ENCODE data around the gene FAM240A.

FAM240A gene

DNA sequence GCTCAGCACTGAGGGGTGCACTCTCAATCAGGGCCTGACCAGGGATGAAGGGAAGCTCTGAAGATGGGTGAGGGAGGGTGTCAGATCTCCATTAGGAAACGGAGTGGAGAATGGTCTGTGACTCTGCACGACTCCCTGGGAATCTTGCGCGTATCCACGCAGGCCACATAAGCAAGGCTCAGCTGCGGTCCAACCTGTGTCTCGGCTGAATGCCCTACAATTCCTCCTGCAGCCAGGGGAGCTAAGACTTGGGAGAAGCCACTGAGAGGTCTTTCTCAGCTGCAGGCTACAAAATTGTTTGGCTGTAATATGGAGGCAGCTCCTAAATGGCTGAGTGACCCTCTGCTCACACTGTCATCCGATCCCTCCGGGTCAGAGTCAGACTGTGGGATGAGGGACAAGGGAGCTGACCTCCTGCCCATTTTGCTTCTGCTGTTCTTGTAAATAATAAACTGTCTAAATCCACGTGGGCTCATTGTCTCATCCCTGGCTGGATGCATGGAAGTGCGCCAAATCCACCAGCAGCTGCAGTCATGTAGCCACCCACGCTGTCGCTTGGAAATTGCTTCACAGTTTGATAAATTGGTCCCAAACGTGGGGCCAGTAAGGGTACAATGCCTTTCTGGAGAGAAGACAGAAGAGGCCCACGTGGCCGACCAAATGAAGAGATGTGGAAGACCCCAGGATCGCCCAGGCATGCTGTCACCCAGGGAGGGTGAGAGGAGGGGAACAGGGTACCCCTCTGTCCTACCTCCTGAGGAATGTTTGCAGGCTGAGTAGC is 50.6 kb downstream of the FAM240A start:
- DNase-seq (ENCODE audit: low read depth, low spot score): no peak

DNA sequence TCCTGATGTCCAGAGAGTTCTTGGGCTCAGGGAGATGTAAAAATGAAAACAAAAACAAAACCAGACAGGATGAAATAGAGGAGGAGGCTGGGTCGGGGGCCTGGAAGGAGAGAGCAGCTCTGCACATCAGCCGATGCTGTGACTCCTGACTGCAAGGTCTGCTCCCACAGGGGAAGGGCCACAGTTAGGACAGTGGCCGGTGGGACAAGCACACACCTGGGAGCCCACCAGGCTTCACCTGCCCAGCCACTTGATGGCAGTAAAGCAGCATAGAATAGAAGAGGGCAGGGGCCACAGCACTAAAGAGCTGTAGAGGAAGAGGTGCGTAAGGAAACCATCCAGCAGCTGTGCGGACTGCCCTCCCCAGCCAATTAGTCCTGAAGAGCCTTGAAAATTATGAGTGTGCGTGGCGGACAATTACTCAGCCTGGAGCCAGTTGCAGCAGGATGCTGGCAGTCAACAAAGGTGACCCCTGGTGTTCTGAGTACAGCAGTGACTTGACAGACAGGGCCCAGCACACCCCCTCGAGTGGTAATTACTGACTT is 51.3 kb downstream of the FAM240A start:
- no peak for DNase-seq (ENCODE audit: low read depth, low spot score)

DNA sequence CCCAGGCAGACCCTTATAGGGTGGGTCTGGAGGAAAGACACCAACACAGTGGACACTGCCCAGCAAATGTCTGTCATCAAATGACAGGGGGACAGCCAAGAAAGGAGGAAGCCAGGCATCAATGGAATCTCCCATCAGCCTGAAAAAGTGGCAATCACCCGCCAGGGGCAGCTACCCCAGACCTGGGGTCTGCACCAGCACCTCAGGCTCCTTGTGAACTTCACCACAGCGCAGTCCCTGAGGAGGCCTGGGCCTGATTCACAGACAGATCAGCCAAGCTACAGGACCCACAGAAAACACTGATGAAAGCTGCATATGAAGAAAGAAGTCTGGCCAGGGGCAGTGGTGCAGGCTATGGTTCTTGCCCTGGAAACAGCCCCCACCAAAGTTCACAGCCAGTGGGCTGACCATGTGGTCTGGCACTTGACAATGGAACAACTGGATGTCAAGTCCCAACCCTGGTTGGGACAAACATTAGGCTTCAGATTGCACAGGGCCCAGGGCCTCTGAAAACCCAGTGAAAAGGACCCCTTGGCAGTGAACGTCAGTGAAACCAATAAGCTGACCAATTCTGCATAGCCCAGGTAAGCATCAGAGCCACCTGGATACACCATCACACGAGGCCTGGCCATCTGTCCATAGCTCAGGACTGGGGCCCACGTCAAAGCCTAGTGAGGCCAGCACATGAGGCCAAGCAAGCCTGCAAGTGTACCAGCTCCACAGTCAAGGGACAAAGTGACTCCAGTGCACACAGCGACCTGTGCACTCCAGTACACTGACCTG is 52.1 kb downstream of the FAM240A start:
- no peak for DNase-seq (ENCODE audit: low read depth, low spot score)

DNA sequence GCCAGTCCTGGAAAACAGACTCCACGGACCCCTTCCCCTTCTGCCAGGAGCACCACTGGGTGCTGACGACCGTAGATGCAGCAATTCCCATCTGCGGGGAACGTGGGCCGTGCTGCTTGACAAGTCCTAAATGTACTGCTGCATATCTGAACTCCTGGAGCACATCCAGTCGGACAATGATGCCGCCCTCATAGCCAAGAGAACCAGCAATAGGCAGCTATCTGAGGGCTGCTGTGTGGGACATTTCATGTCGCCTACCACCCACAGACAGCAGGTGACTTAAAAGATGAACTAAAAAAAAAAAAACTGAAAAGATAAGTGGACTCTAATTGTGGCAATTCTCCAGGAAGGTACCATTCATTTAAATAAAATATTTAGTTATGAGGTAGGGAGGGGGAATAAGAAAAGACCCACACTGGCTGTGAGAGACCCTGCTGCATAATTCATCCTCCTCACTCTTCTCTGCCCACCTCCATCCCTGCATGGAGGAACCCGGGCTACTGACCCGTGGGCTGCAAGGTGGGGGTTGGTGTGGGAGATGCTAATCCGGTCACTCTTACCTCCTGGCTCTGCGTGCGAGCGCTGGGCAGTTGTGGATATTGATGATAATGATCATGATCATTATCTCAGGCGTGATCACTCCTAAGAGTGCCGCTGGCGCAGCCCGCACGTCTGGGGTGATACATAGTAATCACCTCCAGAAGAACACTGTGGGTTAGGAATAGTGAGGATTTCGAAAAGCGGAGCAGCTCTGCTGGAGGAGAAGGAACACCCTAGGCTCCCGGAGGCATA is 52.8 kb downstream of the FAM240A start:
- no peak for DNase-seq (ENCODE audit: low read depth, low spot score)

DNA sequence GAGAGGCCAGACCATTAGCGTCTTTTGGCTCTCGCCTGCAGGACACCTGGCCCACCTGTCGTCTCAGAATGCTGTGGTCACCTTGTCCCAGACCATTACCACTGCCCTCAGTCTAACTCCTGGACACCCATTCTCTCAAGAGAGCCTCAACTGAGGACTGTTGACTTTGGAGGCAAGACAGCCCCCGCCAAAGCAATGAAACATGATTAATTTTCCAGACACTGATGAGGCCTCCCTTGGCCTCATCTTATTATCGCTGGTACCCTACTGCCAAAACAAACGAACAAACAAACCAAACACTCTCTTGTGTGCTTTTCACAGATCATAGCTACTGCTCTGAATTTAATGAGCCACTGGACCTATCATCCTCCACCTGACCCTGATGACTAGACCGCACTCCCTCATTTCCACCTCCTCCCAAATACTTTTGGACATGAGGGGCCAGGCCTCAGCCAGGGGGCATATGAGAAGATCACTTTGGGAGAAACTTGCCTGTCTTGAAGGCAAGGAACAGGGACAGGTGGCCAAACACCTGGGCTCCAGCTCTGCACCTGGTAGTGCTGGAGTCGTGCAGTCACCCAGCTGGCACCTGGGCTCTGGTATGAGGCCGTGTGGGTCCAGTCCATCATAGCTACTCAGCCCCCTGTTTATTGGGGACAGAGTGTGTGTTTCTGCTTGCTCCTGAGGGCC is 53.6 kb downstream of the FAM240A start:
- no peak for DNase-seq (ENCODE audit: low read depth, low spot score)

DNA sequence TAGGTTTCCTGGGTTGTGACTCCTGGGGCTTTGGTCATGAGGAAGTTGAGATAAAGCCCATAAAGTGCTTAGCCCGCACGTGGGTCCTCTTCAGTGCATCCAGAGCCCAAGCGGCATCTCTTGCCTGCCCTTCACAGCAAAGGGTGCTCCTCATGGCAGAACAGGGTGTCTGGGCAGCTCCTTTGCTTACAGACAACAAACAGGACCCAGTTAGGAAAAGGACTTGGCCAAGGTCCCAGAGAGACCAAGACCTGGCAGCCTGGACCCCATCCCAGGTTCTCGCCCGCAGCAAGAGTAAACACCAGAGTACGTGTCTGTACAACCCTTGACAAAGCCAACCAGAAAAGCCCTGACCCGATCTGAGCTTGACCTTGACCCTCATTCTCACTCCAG is 54.1 kb downstream of the FAM240A start:
- no peak for DNase-seq (ENCODE audit: low read depth, low spot score)

DNA sequence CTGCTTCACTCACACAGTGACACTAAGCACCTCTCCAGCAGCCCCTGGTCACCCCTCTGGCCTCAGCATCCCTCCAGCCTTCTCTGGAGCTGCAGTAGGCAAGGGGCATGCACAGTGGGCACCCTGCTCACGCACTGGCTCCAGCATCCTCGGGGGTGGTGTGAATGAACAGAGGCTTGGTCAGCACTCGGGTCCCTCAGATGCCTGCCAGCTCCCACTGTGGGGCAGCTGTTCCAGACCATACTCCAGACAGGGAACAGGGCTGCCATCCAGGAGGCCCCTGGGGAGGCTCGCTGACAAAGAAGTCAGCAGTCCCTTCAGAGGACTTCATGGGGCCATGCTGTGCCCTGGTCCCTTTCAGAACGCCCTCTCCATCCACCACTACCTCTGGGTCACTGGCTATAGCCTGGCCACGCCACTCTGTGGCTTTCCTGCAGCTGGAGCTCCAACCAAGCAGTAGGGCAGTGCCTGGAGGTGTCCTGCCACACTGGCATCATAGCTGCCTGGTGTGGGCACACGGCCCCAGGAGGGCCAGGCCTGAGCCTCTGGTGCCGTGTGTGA is 54.8 kb downstream of the FAM240A start:
- no peak for DNase-seq (ENCODE audit: low read depth, low spot score)

DNA sequence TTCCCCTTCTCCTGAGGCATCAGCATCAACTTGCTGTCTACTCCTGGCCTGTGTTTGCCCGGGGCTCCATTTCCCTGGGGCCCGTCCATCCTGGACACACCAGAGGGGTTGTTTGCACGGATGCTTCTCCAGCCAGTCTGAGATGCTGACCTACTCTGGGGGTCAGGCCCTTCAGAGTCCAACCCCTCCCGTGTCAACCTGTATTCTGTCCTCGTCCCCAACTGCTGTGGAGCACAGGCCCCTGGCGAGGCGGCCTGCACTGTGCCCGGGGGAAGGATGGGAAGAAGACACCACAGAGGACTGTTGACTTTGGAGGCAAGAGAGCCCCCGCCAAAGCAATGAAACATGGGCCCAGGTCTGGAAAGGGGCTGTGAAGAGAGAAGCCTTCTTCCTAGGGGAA is 55.3 kb downstream of the FAM240A start:
- DNase-seq (ENCODE audit: low read depth, low spot score): no peak

DNA sequence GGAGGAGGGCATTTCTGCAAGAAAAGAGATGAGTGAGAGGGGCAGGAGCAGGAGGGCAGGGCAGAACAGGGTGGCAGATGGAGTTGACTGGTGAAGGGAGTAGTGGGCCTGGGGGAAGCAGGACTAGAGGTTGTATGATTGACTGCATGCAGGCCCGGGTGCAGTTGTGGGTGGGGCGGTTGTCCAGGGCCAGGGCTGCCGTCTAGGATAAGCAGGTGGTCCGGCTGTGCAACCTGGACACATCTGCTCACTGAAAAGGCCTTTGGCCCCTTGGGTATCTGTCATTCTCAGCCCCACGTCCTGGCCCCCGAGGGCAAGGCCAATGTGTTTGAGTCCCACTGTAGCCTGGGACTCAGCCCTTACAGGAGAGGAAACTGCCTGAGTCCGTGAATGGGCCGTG is 55.8 kb downstream of the FAM240A start:
- DNase-seq (ENCODE audit: low read depth, low spot score): no peak

DNA sequence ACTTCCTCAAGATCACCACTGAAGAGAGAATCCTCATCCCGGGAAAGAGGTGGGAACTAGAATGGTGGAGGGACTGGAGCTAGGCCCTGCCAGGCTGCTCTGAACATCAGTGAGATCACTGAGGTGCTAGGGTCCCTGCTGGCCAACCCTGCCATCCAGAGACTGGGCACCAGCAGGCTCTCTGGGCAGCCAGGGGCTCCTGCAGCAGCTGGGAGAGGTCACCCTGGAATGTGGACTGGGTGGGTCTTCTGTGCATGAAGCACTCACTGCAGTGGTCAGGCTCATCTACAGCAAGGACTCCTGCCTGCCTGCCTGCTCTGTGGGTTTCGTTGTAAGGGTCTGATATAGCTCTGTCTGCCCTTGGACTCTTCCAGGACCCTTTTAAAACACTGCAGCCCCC is 56.3 kb downstream of the FAM240A start:
- no peak for DNase-seq (ENCODE audit: low read depth, low spot score)

DNA sequence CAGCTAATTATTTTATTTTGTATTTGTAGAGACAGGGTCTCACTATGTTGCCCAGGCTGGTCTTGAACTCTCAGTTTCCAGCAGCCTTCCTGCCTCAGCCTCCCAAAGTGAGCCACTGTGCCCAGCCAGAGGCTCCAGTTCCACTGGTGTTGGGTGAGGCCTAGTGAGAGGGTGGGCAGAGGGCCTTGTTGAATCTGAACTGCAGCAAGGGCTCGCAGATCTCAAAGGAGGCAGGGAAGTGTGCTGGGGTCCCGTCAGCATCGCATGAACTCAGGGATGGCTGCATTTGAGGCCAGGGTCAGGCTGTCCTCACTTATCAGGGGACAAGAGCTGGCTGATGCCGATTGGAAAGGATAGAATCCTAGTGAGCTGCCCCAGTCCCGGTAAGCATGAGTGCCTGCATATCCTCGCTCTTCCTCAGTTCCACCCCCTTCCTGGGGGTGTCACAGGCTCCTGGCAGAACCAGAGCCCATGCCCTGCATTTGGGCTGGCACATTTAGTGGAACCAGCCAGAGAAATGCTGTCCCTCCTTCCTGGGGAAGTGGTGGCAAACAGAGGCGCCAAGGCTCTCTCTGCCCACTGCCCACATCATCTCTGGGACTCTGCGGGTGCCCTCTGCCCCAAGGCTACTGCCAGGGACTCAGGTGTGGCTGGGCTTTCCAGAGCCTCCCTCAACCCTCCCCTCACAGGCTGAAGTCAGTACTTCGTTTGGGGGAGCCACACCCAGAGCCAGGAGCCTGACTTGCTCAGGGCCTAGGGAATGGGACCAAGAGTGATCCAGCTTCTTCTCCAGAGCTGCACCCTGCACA is 57.1 kb downstream of the FAM240A start:
- no peak for DNase-seq (ENCODE audit: low read depth, low spot score)

DNA sequence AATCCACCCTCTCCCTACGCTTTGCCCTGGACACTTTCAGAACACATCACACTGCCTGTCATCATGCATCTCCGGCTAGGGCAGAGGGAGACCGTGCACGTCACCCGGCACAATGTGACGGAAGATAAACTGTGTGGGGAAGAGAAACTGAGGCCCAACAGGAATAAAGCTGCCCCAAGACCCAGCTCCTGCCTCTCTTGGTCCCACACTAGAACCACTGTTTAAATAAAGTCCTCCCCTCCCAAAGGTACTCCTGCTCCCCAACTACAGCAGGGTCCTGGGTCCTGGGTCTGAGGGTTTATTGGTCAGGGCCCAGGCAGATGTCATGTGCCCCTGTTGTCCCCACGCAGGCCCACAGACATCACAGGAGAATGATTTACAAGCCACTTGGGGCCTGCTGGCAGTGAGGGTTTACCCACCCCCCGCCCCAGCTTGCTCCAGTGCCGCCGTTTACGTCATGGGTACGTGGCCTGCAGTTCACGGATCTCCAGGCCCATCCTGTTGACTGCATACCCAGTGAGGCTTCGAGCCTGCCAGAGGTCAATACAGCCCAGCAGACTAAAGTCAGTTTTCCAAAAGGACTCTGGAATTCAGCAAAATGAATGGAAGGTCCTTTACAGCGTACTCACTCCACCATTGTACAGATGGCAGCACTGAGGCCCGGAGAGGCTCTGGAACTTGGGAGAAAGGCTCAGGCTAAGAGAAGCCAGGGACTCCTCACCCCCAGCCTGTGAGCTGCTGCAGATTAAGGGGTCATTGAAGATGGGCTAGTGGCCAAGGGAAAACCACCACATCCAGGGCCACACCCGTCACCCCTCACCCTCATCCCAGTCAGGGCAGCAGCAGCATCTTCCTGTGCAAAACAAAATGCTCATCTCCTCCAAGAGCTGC is 57.9 kb downstream of the FAM240A start:
- no peak for DNase-seq (ENCODE audit: low read depth, low spot score)

DNA sequence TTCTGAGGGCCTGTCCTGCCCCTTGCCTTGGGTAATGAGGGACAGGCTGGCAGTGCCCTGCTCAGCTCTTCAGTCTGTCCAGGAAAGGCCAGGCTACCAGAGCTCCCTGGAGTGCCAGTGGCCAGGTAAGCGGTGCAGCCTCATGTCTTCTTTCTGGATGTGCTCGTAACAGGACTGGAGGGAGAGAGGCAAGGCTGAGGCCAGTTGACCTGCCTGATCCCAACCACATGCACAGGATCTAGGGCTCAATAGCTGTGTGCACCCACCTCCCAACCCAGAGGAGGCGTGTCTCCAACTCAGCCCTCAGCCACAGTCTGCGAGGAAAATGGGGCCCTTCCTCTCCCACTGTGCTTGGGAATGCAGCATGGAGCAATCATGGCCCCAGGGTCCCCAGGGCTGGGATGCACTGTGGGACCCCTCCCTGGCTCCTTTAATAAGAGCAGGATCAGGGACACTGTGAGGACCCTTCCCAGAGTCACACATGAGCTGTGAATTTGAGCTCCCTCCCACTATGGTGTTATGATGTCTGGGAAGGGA is 58.6 kb downstream of the FAM240A start:
- no peak for DNase-seq (ENCODE audit: low read depth, low spot score)

DNA sequence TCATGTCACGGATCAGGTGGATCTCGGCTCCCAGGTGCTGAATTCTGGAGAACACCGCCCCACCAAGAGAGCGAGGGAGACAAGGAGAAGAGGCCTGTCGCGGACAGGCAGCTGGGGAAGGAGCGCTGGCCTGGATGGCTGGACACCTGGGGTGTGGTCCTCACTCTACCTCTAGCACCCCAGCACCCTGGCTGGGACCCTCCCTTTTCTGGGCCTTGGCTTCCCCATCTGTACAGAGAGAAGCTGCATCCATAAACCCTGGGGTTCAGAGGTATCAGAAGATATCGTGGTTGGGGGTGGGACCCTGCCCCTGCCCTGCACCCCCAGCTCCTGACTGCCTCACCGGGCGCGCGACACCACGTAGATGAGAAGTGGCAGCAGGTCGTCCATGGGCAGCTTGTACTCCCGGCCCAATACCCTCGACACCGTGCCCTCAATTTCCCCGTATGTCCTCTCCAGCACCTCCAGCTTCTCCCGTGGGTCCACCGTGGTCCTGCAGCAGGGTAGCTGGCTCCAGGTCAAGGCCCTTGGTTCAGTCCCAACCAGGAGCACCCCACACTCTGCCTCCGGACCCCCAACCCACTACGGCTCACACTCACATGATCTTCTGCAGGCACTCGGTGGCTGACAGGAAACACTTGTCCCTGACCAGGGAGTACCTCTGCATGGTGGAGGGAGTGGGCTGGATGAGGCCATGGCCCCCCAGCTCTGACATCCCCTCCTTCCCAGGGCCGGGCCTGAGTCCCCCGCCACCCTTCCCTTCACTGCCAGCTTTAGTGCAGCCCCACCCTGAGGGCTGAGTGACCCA is 59.4 kb downstream of the FAM240A start:
- DNase-seq (ENCODE audit: low read depth, low spot score): no peak

DNA sequence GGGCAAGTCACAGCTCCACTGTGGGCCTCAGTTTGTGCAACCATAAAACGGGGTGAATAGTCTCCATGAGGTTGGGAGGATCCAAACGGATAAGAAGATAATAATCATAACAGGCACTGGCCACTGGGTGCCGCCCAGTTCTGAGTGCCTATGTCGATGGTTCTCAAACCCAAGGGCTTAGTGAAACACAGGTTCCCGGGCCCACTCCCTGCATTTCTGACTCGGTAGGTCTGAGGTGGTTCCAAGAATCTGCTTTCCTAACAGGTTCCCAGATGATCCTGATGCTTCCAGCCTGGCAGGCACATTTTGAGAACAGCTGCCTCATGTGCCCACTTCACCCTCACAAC is 60.0 kb downstream of the FAM240A start:
- DNase-seq (ENCODE audit: low read depth, low spot score): no peak

DNA sequence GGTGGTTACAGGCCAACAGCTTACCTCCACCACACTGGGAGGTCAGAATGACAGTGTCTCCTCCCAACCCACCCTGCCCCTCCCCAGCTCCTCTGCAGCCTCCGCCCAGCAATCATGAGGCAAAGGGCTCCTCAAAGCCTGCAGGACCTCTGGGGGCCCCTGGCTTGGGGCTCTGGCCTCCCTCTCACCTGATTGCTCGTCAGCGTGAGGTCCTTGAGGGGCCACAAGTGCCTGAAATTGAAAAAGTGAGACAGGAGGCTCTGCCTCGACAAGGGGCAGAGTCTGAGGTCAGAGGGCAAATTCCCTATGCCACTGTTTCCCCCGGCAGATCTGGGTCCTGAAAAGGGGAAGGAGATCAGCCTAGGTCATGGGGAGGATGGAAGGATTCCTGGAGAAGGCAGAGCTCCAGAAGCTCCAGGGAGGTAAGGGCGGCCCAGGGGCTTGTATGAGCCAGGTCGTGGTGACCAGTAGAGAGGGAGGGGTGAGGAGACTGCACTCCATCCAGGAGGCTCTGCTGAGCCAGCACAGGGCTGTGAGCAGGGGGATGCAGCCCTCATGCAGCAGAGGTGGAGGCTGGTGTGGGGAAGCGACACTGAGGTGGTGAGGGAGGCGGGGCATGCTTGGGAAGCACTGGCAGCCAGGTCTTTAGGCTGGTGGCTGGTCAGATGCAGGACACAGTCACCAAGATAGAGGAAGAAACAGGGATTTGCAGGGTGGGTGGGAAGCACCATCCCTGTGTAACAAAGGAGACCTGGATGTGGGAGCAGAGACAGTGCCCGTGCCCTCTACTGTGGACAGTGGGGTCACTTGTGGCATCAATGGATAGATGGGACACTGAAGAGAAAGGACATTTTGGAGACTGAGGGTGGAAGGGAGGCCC is 61.1 kb downstream of the FAM240A start:
- DNase-seq (ENCODE audit: low read depth, low spot score): no peak

Measured in activated CD4-positive, CD25-positive, alpha-beta regulatory T cell treated with anti-CD3 and anti-CD28 coated beads, Interleukin-2, amount 50 U/mL, for 16 hours (primary cell).